ENCODE measurements around the gene TNS2. TPM values are rescaled to one million over a fixed set of nuclear protein-coding genes. Genes with fewer than 3 reads are reported as not detected.
A peak's percentile ranks its signal among the peaks of the same experiment; 100 is the strongest.

The TNS2 gene
- total and polyA plus RNA-seq, 2 of the 13 experiments (the other 11 are each of a cell fraction or from before 2014, with no cell fraction given), result 8.9 to 20.4 TPM

DNA sequence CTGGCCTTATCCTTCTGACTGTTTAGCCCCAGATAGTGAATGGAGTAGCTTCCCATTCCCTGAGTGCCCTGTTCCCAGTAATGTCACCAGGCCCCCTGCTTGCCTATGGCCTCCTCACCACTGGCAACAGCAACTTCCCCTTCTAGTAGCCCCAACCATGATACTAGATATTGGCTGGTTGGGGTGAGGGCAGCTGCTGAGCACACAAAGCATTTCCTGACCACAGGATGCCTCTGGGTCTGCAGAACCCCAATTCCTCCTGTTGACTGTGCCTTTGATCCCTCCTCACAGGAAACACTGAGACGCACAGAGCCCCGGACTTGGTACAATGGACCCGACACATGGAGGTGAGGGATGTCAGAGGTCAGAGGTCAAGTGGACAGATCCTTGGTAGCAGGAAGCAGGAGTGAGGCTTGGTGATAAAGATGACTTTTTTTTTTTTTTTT lies 54.0 kb downstream of the TNS2 start (continued):
- TF ChIP-seq, protein P1, sequence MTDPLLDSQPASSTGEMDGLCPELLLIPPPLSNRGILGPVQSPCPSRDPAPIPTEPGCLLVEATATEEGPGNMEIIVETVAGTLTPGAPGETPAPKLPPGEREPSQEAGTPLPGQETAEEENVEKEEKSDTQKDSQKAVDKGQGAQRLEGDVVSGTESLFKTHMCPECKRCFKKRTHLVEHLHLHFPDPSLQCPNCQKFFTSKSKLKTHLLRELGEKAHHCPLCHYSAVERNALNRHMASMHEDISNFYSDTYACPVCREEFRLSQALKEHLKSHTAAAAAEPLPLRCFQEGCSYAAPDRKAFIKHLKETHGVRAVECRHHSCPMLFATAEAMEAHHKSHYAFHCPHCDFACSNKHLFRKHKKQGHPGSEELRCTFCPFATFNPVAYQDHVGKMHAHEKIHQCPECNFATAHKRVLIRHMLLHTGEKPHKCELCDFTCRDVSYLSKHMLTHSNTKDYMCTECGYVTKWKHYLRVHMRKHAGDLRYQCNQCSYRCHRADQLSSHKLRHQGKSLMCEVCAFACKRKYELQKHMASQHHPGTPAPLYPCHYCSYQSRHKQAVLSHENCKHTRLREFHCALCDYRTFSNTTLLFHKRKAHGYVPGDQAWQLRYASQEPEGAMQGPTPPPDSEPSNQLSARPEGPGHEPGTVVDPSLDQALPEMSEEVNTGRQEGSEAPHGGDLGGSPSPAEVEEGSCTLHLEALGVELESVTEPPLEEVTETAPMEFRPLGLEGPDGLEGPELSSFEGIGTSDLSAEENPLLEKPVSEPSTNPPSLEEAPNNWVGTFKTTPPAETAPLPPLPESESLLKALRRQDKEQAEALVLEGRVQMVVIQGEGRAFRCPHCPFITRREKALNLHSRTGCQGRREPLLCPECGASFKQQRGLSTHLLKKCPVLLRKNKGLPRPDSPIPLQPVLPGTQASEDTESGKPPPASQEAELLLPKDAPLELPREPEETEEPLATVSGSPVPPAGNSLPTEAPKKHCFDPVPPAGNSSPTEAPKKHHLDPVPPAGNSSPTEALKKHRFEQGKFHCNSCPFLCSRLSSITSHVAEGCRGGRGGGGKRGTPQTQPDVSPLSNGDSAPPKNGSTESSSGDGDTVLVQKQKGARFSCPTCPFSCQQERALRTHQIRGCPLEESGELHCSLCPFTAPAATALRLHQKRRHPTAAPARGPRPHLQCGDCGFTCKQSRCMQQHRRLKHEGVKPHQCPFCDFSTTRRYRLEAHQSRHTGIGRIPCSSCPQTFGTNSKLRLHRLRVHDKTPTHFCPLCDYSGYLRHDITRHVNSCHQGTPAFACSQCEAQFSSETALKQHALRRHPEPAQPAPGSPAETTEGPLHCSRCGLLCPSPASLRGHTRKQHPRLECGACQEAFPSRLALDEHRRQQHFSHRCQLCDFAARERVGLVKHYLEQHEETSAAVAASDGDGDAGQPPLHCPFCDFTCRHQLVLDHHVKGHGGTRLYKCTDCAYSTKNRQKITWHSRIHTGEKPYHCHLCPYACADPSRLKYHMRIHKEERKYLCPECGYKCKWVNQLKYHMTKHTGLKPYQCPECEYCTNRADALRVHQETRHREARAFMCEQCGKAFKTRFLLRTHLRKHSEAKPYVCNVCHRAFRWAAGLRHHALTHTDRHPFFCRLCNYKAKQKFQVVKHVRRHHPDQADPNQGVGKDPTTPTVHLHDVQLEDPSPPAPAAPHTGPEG (CRISPR knock-in tag; IDR thresholded peaks at IDR 0.05), result no peak
- TF ChIP-seq ZNF382 (CRISPR knock-in tag; IDR thresholded peaks at IDR 0.05; ENCODE audit: borderline replicate concordance), result no peak
- TF ChIP-seq SALL1 (CRISPR knock-in tag; IDR thresholded peaks at IDR 0.05), result peak; percentile 80
- TF ChIP-seq, protein P2, sequence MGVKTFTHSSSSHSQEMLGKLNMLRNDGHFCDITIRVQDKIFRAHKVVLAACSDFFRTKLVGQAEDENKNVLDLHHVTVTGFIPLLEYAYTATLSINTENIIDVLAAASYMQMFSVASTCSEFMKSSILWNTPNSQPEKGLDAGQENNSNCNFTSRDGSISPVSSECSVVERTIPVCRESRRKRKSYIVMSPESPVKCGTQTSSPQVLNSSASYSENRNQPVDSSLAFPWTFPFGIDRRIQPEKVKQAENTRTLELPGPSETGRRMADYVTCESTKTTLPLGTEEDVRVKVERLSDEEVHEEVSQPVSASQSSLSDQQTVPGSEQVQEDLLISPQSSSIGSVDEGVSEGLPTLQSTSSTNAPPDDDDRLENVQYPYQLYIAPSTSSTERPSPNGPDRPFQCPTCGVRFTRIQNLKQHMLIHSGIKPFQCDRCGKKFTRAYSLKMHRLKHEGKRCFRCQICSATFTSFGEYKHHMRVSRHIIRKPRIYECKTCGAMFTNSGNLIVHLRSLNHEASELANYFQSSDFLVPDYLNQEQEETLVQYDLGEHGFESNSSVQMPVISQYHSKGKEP (CRISPR knock-in tag; IDR thresholded peaks at IDR 0.05), result no peak
- TF ChIP-seq BHLHE40 (IDR thresholded peaks at IDR 0.05; ENCODE audit: low read length), result no peak
- TF ChIP-seq RBM39 (IDR thresholded peaks at IDR 0.05; ENCODE audit: low read depth, low read length, poor library complexity, severe bottlenecking), result no peak
- TF ChIP-seq PCBP1 (IDR thresholded peaks at IDR 0.05; ENCODE audit: borderline replicate concordance, low read depth, low read length), result no peak
- TF ChIP-seq, protein P3, sequence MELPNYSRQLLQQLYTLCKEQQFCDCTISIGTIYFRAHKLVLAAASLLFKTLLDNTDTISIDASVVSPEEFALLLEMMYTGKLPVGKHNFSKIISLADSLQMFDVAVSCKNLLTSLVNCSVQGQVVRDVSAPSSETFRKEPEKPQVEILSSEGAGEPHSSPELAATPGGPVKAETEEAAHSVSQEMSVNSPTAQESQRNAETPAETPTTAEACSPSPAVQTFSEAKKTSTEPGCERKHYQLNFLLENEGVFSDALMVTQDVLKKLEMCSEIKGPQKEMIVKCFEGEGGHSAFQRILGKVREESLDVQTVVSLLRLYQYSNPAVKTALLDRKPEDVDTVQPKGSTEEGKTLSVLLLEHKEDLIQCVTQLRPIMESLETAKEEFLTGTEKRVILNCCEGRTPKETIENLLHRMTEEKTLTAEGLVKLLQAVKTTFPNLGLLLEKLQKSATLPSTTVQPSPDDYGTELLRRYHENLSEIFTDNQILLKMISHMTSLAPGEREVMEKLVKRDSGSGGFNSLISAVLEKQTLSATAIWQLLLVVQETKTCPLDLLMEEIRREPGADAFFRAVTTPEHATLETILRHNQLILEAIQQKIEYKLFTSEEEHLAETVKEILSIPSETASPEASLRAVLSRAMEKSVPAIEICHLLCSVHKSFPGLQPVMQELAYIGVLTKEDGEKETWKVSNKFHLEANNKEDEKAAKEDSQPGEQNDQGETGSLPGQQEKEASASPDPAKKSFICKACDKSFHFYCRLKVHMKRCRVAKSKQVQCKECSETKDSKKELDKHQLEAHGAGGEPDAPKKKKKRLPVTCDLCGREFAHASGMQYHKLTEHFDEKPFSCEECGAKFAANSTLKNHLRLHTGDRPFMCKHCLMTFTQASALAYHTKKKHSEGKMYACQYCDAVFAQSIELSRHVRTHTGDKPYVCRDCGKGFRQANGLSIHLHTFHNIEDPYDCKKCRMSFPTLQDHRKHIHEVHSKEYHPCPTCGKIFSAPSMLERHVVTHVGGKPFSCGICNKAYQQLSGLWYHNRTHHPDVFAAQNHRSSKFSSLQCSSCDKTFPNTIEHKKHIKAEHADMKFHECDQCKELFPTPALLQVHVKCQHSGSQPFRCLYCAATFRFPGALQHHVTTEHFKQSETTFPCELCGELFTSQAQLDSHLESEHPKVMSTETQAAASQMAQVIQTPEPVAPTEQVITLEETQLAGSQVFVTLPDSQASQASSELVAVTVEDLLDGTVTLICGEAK (IDR thresholded peaks at IDR 0.05), result no peak
- TF ChIP-seq, protein P3 (CRISPR knock-in tag; IDR thresholded peaks at IDR 0.05), result peak; percentile 76
- peak; percentile 83 for TF ChIP-seq GATAD2A (CRISPR knock-in tag; IDR thresholded peaks at IDR 0.05)
- TF ChIP-seq SNRNP70 (IDR thresholded peaks at IDR 0.05; ENCODE audit: low read depth, low read length), result no peak
- no peak for TF ChIP-seq RFX3 (CRISPR knock-in tag; IDR thresholded peaks at IDR 0.05)
- no peak for TF ChIP-seq ZNF562 (CRISPR knock-in tag; IDR thresholded peaks at IDR 0.05; ENCODE audit: borderline replicate concordance)
- peak; percentile 24; the same call in 1 of the 2 replicates for TF ChIP-seq MIER3 (CRISPR knock-in tag; IDR thresholded peaks at IDR 0.05; ENCODE audit: borderline replicate concordance)
- peak; percentile 29; the same call in 1 of the 2 replicates for TF ChIP-seq HMG20A (CRISPR knock-in tag; IDR thresholded peaks at IDR 0.05; ENCODE audit: borderline replicate concordance)

Data from HepG2 (cell line).